Large intestine (tissue), 3 donors: ENCODE measurements around the gene CSF1. TPM values are rescaled to one million over a fixed set of nuclear protein-coding genes. Genes with fewer than 3 reads are reported as not detected.
"Not testable (repeated sequence)": the region's sequence is repeated elsewhere in the genome, so short reads cannot be mapped to it uniquely, and the experiment has no call there.

ENCODE experiments used
- DNase-seq, 2 donors: peaks; one replicate each; pipeline versions ENCODE4 v3.0.0 to v3.0.0-alpha.2; 2013
- H3K27ac ChIP-seq: one replicate; pipeline ENCODE4 v1.5.1; 2013; ENCODE audit warnings: low read length
- H3K27me3 ChIP-seq: 2 replicates; pipeline ENCODE4 v1.6.1; 2013; ENCODE audit warnings: low read length; ENCODE audit not compliant: control insufficient read depth, insufficient read depth
- H3K36me3 ChIP-seq: 2 replicates; pipeline ENCODE4 v1.6.1; 2013; ENCODE audit warnings: low read length; ENCODE audit not compliant: control insufficient read depth, insufficient read depth
- H3K4me1 ChIP-seq: one replicate; pipeline ENCODE4 v1.6.1; 2013; ENCODE audit warnings: low read length; ENCODE audit not compliant: control insufficient read depth, insufficient read depth
- H3K4me3 ChIP-seq: one replicate; pipeline ENCODE4 v1.5.1; 2013; ENCODE audit warnings: low read length
- H3K9me3 ChIP-seq: one replicate; pipeline ENCODE4 v1.6.1; 2013; ENCODE audit warnings: mild to moderate bottlenecking, low read depth, low read length, moderate library complexity; ENCODE audit not compliant: control insufficient read depth
- WGBS: methylation state at CpG from one replicate; pipeline ENCODE4 v1.1.5; 2013; ENCODE audit warnings: low lambda C conversion rate; ENCODE audit not compliant: insufficient coverage; 5-methylcytosine and 5-hydroxymethylcytosine counted together
- polyA plus RNA-seq: library from polyadenylated mRNA; unstranded; fragments of 120-200 nt; gene quantifications from one replicate; pipeline ENCODE4 v1.2.1, GENCODE V29; 2013

The CSF1 gene
- polyA plus RNA-seq, 1 donor, result 9.0 TPM

DNA sequence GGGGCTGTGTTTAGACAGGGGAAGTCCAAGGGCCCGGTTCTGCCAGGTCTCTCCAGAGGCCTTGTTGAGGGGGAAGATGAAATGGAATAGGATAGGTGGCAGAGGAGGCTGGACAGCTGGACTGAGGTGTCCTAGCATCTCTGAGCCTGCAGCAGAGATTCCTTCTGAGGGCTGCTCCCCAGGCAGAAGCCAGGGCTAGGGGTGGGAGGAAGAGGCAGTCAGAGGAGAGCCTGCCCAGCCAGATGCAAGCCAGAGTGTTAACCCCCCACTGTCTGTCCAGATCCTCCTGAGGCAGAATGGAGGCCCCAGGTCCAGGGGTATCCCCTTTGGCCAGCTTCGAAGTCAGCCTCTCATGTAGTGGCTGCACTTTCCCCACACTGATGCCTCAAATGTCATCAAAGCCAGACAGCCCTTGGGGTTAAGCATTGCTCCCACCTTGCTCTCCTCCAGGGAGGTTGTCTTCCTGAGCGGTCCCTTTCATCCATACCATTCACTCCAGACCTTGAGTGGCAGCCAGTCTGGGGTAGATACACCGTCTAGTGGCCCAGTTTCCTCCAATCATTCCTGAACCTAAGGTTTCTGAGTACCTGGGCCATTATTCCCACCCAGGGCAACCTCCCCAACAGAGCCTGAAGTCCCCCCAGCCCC is 1.7 kb downstream of the CSF1 start:
- H3K4me3 ChIP-seq, result peak overlapping the region; percentile 61
- H3K4me1 ChIP-seq, result peaks cover 29% of the 10 kb centered on the region
- H3K27ac ChIP-seq, result no peak overlapping the region

GRCh38 chr1:109912873-109913272 is 2.2 kb downstream of the CSF1 start:
- peaks cover 27% of the 10 kb centered on the region for H3K4me1 ChIP-seq
- peaks cover 11% of the 10 kb centered on the region for H3K36me3 ChIP-seq
- peaks cover 13% of the 10 kb centered on the region for H3K27me3 ChIP-seq
- H3K9me3 ChIP-seq, result no peaks in the 10 kb centered on the region
- no CpG with 5 or more reads among the region's 1 CpG for WGBS
- no peak overlapping the region for H3K27ac ChIP-seq
- H3K4me3 ChIP-seq, result no peak overlapping the region
- DNase-seq, result no peak

More for the DNA sequence above, 1.7 kb downstream of the CSF1 start:
- no peak for DNase-seq
- no peaks in the 10 kb centered on the region for H3K9me3 ChIP-seq
- peaks cover 6% of the 10 kb centered on the region for H3K36me3 ChIP-seq
- no CpG with 5 or more reads among the region's 4 CpGs for WGBS
- peaks cover 13% of the 10 kb centered on the region for H3K27me3 ChIP-seq

DNA sequence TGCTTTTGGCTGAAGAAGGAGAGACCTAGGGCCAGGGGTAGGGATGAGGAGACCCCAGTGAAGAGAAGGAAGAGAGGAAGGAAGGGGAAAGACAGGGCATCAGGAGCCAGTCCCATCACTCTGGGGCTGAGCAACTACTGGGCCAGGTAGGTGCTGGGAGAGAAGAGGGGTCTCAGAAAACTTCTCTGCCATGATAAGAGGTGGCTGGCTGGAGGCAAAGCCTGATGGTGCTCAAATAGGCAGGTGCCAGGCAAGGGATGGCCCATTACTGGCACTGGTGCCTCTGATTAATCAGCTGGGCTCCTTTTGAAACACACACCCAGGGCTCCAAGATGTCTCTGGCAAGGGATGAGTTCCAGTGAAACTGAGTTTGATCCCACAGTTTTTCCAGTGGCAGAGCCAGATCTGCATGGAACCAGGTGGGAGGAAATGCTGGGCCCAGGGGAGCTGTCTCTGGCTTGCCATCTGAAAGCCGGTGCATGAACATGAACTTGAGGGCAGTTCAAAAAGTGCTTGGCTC is 2.8 kb downstream of the CSF1 start:
- Histone ChIP-seq H3K4me1 (peaks cover 22% of the 10 kb centered on the region), H3K27ac (no peak overlapping the region)
- no CpG with 5 or more reads among the region's 1 CpG for WGBS

DNA sequence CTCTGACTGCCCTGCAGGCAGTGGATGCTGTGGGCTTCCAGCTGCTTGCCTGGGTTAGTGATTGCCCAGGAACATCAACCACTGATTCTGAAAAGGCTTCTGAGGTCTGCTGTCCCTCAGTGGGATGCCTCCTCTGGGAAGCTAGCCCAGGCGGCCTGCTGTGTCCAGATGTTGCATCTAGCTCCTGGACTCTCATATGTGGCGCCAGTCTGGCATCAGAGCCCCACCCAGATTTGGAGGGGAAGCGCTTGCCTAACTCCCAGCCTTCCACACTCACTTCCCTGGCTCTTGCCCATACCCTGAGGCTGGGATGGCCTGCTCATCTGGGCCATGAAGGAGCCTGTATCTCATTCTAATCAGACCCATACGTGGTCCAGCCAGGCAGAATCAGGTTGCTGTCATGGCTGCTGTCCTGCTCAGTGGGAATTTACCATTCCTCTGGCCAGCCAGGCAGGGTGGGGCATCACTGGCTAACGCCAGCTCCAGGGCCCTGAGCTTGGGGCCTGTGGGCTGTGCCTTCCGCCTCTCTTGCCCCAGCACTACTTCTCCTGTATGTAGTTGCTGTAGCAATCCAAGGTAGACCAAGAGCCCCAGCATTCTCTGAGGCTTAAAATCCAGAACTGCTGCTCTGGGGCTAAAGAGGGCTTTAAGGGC is 4.1 kb downstream of the CSF1 start:
- no CpG with 5 or more reads among the region's 6 CpGs for WGBS
- Histone ChIP-seq H3K27me3 (peaks cover 13% of the 10 kb centered on the region), H3K4me3 (no peak overlapping the region), H3K4me1 (peaks cover 10% of the 10 kb centered on the region), H3K9me3 (no peaks in the 10 kb centered on the region), H3K36me3 (peaks cover 26% of the 10 kb centered on the region), H3K27ac (no peak overlapping the region)
- no peak for DNase-seq

More for the DNA sequence above, 2.8 kb downstream of the CSF1 start:
- Histone ChIP-seq H3K36me3 (peaks cover 16% of the 10 kb centered on the region), H3K9me3 (no peaks in the 10 kb centered on the region), H3K27me3 (peaks cover 13% of the 10 kb centered on the region), H3K4me3 (no peak overlapping the region)
- DNase-seq, result no peak

DNA sequence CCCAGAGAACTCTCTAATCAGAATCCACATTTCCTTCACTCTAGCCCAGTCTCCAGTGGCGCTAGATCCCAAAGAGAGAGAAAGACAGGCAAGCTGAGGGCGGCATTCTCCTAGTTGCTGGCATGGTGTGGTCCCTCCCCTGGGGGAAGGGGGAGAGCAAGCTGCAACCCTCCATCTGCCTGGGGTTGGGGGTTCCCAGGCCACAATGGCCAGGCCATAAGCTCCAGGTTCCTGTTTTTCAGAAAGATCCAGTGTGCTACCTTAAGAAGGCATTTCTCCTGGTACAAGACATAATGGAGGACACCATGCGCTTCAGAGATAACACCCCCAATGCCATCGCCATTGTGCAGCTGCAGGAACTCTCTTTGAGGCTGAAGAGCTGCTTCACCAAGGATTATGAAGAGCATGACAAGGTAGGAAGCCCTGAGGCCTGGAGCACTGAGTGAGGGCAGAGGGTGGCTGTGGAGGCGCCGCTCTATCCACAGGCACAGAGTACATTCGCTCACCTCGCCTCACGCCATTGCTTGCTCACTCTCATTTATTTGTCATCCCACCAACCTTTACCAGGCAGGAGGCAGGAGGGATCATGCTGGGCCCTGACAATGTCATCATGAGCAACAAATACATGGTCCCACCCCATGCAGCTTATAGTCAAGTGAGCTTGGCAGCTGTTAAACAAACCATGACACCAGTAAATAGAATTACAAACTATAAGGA is 6.6 kb downstream of the CSF1 start:
- Histone ChIP-seq H3K36me3 (peaks cover 28% of the 10 kb centered on the region), H3K9me3 (no peaks in the 10 kb centered on the region), H3K4me3 (no peak overlapping the region), H3K27me3 (peaks cover 3% of the 10 kb centered on the region), H3K4me1 (no peaks in the 10 kb centered on the region), H3K27ac (no peak overlapping the region)
- no peak for DNase-seq
- WGBS, result no CpG with 5 or more reads among the region's 9 CpGs

DNA sequence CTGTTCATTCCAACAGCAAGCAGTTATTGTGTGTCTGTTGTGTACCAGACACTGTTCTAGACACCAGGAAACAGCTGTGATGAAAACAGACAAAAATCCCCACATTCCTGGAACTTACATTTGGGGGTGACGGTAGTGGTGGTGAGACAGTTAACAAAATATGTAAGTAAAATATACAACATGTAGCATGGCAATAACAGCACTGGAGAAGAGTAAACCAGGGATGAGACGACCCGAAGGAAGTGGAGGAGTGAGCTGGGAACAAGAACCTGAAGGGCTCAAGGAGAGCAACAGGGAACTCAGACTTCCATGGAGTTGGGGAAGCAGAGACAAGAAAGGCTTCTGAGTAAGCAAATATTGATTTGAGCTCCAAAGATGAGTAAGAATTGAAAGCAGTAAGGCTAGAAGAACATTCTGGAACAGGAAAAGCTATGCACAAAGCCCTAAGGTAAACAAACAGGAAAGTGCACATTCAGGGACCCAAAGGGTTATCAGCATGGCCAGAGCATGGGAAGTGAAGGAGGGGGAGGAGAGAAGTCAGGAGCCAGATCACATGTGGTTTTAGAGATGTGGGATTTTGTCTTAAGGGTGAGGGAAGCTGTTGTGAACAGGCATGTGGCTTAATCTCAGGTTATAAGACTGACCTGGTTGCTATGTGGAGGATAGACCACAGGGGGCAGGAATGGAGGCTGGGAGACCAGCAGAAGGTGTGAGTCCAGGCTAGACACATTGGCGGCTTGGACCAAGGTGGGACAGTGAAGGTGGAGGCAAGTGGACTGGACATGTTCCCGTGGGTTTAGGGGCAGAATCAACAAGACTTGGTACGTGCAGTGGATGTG is 7.3 kb downstream of the CSF1 start:
- no peak for DNase-seq
- no peak overlapping the region for H3K27ac ChIP-seq
- H3K36me3 ChIP-seq, result peaks cover 35% of the 10 kb centered on the region
- 93% methylated on average over 4 of the region's 6 CpGs for WGBS
- H3K9me3 ChIP-seq, result no peaks in the 10 kb centered on the region
- no peak overlapping the region for H3K4me3 ChIP-seq
- no peaks in the 10 kb centered on the region for H3K4me1 ChIP-seq
- no peaks in the 10 kb centered on the region for H3K27me3 ChIP-seq

- peaks cover 38% of the 10 kb centered on the region for H3K36me3 ChIP-seq
- H3K27ac ChIP-seq, result no peak overlapping the region
- H3K27me3 ChIP-seq, result no peaks in the 10 kb centered on the region
- H3K9me3 ChIP-seq, result no peaks in the 10 kb centered on the region
- H3K4me3 ChIP-seq, result no peak overlapping the region
- WGBS, result 100% methylated on average over 2 of the region's 7 CpGs
- no peaks in the 10 kb centered on the region for H3K4me1 ChIP-seq
- no peak for DNase-seq
Measured at GRCh38 chr1:109918671-109919070, 8.0 kb downstream of the CSF1 start.

GRCh38 chr1:109919303-109919702 is 8.7 kb downstream of the CSF1 start:
- H3K4me3 ChIP-seq, result no peak overlapping the region
- H3K36me3 ChIP-seq, result peaks cover 44% of the 10 kb centered on the region
- H3K27me3 ChIP-seq, result no peaks in the 10 kb centered on the region
- DNase-seq, result no peak
- no peaks in the 10 kb centered on the region for H3K9me3 ChIP-seq
- no peak overlapping the region for H3K27ac ChIP-seq
- WGBS, result no CpG with 5 or more reads among the region's 6 CpGs
- H3K4me1 ChIP-seq, result no peaks in the 10 kb centered on the region

DNA sequence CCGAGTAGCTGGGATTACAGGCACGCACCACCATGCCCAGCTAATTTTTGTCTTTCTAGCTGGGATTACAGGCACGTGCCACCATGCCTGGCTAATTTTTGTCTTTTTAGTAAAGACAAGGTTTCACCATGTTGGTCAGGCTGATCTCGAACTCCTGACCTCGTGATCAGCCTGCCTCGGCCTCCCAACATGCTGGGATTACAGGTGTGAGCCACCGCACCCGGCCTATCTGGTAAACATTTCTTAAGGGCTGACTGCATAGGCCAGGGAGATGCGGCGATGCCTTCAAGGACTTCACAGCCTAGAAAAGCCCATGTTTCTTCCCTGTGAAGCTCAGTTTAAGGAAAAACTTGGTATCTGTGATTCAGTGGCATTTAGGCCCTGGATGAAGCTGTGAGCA is 9.7 kb downstream of the CSF1 start:
- H3K36me3 ChIP-seq, result peaks cover 48% of the 10 kb centered on the region
- H3K27me3 ChIP-seq, H3K4me1 ChIP-seq, H3K4me3 ChIP-seq, H3K27ac ChIP-seq, DNase-seq, H3K9me3 ChIP-seq: not testable (repeated sequence)
- WGBS, result no CpG with 5 or more reads among the region's 10 CpGs

DNA sequence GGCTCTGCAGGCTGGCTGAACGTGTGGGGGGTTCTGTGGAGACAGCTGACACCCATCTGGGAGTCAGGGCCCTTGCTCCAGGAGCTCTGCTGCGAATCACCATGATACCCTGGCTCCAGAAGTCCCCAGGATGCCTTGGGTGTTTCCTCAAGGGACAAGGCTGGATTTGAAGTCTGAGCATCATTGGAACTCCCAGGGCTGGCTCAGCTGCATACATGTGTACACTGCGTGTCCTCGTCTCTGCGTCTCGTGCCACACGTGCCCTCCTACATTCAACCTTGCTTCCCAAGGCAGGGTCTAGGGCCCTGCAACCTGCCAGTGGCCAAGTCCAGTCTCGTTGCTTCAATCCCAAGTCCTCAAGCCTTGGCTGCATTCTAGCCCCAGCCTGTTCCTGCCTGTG is 11.7 kb downstream of the CSF1 start:
- DNase-seq, result no peak
- peaks cover 44% of the 10 kb centered on the region for H3K36me3 ChIP-seq
- no CpG with 5 or more reads among the region's 8 CpGs for WGBS
- H3K4me3 ChIP-seq, result no peak overlapping the region
- no peak overlapping the region for H3K27ac ChIP-seq
- H3K27me3 ChIP-seq, result no peaks in the 10 kb centered on the region
- no peaks in the 10 kb centered on the region for H3K9me3 ChIP-seq
- H3K4me1 ChIP-seq, result no peaks in the 10 kb centered on the region
